Measurements from ENCODE around the gene PNPLA7.
"Not testable (repeated sequence)": the region's sequence is repeated elsewhere in the genome, so short reads cannot be mapped to it uniquely, and the experiment has no call there.

PNPLA7 gene

GRCh38 chr9:137421838-137422603 is 128.2 kb downstream of the PNPLA7 start:
- no peak for DNase-seq (ENCODE audit: low read depth in 2 of 2)

GRCh38 chr9:137417161-137418021 is 132.8 kb downstream of the PNPLA7 start:
- DNase-seq (ENCODE audit: low read depth in 2 of 2), result no peak

DNA sequence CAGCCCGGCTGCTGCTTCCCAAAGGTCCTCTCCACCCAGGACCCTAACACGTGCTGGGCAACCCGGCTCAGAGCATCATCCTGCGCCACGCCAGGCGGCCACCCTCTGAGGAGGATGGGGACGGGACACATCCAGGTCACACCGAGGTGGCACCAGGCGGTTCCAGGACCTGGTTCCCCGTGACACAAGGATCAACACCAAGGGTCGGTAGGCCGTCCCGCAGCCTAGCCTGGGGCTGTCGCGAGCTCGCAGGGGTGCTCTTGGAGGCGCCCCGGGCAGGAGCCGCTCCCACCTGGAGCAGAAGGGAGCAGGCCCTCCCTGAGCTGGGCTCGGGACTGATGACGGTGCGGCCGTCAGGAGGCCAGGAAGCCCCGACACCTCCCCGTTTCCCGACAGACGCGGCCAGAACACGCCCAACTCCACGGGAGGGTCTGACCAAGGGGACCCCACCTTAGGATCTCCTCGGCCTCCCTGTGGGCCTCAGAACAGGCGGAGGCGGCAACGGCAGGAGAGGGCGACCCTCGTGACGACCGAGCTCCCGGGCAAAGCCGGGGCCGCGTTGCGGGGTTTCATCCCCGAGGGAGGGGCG is 133.5 kb downstream of the PNPLA7 start:
- DNase-seq (ENCODE audit: low read depth in 2 of 2), result no peak

GRCh38 chr9:137416006-137416562 is 134.1 kb downstream of the PNPLA7 start:
- no peak for DNase-seq (ENCODE audit: low read depth in 2 of 2)

DNA sequence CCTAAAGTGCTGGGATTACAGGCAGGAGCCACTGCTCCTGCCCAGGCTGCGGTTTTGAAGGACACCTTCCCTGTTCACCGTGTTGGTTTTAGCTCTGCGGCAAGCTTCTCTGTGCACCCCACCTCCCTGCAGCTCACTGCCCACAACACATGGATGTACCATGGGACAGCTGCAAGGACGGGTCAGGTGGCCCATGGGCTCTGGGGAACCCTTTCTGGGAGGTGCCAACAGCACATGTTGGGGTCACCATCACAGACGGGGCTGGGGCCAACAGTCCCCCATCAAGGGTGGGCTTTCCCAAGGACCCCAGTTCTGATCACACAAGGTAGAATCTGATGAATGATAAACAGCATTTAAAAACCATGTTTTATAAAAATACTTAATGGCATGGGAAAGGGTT is 134.8 kb downstream of the PNPLA7 start:
- no peak for DNase-seq (ENCODE audit: low read depth in 2 of 2)

DNA sequence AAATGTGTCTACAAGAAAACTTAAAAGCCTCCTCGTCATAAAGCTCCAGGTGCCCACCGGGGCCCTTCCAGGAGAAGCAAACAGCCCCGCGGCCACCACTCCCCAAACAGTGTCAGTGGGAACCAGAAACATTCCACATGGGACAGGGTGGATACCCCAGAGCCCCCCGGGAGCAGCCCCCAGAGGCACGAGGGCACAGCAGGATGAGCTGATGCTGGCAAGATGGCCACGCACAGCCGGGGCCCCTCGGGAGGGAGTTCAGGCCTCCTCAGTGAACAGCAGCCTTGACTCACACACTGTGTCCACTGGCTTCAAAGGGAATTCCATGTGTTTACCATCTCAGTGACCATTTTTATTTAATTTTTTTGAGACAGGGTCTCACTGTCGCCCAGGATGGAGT is 137.8 kb downstream of the PNPLA7 start:
- DNase-seq (ENCODE audit: low read depth in 2 of 2), result no peak

GRCh38 chr9:137411645-137412380 is 138.4 kb downstream of the PNPLA7 start:
- peak in 1 of 2 experiments; percentile 34 for DNase-seq (ENCODE audit: low read depth in 2 of 2)

GRCh38 chr9:137411260-137411644 is 138.9 kb downstream of the PNPLA7 start:
- no peak for DNase-seq (ENCODE audit: low read depth in 2 of 2)

DNA sequence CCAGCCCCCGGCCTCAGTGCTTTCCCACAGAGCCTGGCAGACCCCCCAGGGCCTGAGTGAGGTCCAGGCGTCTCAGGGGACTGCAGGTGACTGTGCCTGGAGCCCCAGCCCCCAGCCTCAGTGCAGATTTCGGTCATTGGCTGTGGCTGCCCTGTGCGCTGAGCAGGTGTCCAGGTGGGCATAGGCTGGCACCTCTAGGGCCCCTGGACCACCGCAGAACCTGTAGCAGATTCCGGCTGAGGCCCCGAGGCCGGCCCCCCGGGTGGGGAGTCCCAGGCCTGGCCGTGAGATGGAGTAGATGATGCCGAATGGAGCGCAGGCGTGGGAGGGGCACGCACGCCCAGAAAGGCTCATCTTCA is 139.3 kb downstream of the PNPLA7 start:
- DNase-seq (ENCODE audit: low read depth in 2 of 2), result no peak

- DNase-seq (ENCODE audit: low read depth in 2 of 2), result not testable (repeated sequence)
Observed at GRCh38 chr9:137410236-137410890, 139.8 kb downstream of the PNPLA7 start.

Measured in stimulated activated CD4-positive, alpha-beta T cell treated with anti-CD3 and anti-CD28 coated beads, Interleukin-12 subunit alpha, Interleukin-12 subunit beta, amount 100 ng/mL, for 24 hours (primary cell).